Measurements from ENCODE around the gene SLC26A1.

The SLC26A1 gene

DNA sequence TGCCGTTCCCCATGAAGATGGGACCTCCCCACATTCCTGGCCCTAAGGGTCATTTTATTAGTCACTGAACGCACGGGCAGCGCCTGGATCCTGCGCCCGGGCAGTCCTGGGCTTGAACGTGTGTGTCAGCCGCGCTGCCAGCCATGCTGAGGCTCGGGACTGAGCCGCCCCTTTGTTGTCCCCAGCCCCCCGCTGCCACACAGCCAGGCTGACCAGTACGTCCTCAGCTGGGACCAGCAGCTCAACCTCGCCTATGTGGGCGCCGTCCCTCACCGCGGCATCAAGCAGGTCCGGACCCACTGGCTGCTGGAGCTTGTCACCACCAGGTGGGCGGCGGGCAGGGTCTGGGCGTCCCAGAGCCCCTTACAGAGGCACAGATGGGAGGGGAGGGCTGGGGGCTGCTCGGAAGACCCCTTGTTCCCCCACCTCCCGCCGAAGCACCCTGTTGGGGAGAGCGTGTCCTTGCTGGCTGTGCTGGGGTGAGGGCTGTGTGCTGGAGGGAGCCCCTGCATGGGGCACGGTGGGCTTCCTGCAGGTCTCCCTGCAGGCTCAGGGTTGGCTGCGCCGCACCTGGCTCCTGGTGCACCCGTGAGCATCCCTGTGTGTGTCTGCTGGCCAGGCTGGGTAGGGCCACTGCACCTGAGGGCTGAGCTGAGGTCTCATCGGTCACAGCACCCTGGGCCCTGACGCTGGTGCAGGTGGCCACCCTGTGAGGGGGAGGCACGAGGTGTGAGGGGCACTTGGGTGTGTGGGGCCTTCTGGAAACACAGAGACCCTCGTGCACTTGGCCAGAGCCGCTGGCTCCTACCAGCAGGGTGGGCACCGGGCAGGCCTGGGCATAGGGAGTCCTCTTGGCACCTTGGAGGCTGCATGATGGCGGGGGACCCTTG lies 5.3 kb downstream of the SLC26A1 start:
- TF ChIP-seq ZFX (IDR thresholded peaks at IDR 0.05) = no peak
- TF ChIP-seq CTCF (conservative IDR thresholded peaks at IDR 0.05) = no peak
- H3K27ac ChIP-seq = peak overlapping the region; percentile 82

GRCh38 chr4:986879-987623 lies 6.2 kb downstream of the SLC26A1 start, which contains the start of gene IDUA:
Gene IDUA (plus strand): TSS chr4:987044. CDS start chr4:987085, 41 bp downstream.
- peak within 1 kb of the TSS; percentile 82 for H3K27ac ChIP-seq
- TF ChIP-seq CTCF (conservative IDR thresholded peaks at IDR 0.05) (no peak; the same call in 1 of the 2 replicates), ZFX (IDR thresholded peaks at IDR 0.05) (0 out of 2 replicates have a peak, but pooled peaks have one; percentile 25)

DNA sequence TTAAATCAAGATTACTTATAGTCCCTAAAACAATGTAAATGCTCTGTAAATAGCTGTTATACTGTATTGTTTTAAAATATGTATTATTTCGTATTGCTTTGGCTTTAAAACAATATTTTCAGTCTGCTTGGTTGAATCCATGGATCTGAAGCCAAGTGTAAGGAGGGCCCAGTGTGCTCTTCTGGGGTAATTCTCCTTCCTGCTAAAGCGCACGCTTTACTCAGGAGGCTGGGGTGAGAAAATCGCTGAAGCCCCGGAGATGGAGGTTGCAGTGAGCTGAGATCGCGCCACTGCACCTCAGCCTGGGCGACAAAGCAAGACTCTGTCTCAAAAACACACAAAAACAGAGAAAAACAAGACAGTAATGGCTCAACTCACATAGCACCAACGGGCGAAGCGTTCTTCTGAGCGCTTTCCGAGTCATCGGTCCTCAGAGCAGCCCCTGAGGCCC lies 6.8 kb downstream of the SLC26A1 start:
- TF ChIP-seq CTCF (conservative IDR thresholded peaks at IDR 0.05) (no peak), ZFX (IDR thresholded peaks at IDR 0.05) (no peak)
- H3K27ac ChIP-seq = peak overlapping the region; percentile 82

GRCh38 chr4:985123-985830 lies 7.9 kb downstream of the SLC26A1 start:
- TF ChIP-seq ZFX (IDR thresholded peaks at IDR 0.05) (no peak), CTCF (conservative IDR thresholded peaks at IDR 0.05) (no peak)
- no peak overlapping the region for H3K27ac ChIP-seq

DNA sequence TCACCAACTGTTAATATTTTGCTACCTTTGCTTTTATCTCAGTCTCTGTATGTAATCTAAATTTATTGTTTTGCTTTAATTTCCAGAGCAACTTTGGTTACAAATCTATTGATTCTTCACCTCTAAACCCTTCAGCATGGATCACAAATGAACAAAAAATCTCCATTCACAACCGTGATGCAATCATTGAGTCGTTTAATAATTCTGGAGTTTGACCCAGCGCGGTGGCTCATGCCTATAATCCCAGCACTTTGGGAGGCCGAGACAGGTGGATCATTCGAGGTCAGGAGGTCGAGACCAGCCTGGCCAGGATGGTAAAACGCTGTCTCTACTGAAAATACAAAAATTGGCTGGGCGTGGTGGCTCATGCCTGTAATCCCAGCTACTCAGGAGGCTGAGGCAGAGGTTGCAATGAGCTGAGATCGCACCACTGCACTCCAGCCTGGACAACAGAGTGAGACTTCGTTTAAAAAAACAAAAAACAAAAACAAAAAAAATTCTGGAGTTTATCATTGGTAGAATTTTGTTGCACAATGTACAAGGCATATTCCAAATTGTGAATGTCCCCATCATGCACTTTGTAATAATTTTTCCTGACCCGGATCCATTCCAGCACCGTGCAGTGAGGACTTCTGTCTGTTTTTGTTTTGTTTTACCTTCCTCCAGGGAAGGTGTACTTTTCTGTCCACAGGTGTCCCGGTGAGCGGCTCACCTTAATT lies 8.7 kb downstream of the SLC26A1 start:
- H3K27ac ChIP-seq = no peak overlapping the region
- TF ChIP-seq ZFX (IDR thresholded peaks at IDR 0.05) = no peak

DNA sequence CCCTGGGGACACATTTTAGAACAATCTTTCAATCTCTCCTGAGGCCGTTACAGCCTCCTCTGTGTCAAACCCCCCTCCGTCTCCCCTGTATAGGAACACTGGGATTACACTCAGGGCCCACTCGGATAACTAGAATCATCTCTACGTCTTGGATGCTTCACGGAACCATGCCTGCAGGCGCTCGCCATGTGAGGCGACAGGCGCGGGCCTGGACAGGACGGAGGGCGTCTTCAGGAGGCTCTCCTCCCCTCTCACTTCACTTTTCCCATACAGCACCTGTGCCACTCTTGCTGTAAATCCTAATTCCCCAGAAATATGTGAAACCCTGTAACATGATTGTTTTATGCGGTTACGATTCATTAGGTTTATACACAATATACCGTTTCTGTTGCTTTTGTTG lies 10.4 kb downstream of the SLC26A1 start:
- TF ChIP-seq ZFX (IDR thresholded peaks at IDR 0.05) (no peak), CTCF (conservative IDR thresholded peaks at IDR 0.05) (no peak)
- no peak overlapping the region for H3K27ac ChIP-seq

DNA sequence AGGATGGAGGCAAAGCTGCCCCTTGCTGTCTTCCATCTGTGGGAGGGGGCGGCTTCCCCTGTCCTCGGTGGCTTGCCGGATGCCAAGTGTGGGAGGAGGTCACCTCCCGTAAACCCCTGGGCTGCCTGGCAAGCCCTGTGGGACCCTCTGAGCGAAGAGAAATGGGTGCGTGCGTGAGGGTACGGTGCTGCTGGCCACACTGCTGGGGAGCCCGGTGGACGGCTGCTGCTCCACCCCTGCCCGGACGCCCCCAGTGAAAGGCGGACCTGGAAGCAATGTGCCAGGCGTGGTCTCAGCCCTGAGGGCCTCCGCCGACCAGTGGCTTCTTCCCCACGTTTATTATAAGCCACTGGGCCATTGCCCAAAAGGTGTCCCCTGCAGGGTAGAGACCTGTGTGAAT lies 10.9 kb downstream of the SLC26A1 start:
- H3K27ac ChIP-seq = no peak overlapping the region
- TF ChIP-seq CTCF (conservative IDR thresholded peaks at IDR 0.05) (no peak), ZFX (IDR thresholded peaks at IDR 0.05) (no peak)

Data from C4-2B (cell line).